GM12878 (cell line): ENCODE data around the gene TAMALIN. TPM values are rescaled to one million over a fixed set of nuclear protein-coding genes. Genes with fewer than 3 reads are reported as not detected.
A peak's percentile ranks its signal among the peaks of the same experiment; 100 is the strongest.

ENCODE experiments used
- ATAC-seq: fragments of 200-7000 bp; cut with Tn5 transposase; 3 replicates; pipeline ENCODE4 v1.9.1; 2020; ENCODE audit warnings: mild to moderate bottlenecking, moderate library complexity
- BruUV-seq: library from RNA; stranded (reverse); fragments of 400-500 nt; replicated peaks from 2 replicates; lab custom pipeline; 2021; lab: Mats Ljungman, UMichigan
- CTCF ChIA-PET: fragments of 300-600 bp; sonication (Branson Sonifier 250); formaldehyde crosslinking; extraction: SDS; loops from one replicate; lab custom pipeline; 2021; ENCODE audit warnings: inconsistent platforms; lab: Yijun Ruan, JAX
- POLR2A ChIA-PET: fragments of 350-600 bp; formaldehyde crosslinking; extraction: SDS; loops from one replicate; lab custom pipeline; 2021; ENCODE audit warnings: inconsistent platforms; lab: Charles Lee
- RAD21 ChIA-PET: fragments of 300-600 bp; sonication (Branson Sonifier 250); formaldehyde crosslinking; loops from one replicate; lab custom pipeline; 2023; ENCODE audit warnings: antibody characterized with exemption; ENCODE audit not compliant: unreplicated experiment; lab: Charles Lee
- SMC1A ChIA-PET: fragments of 300-600 bp; sonication (Branson Sonifier 250); formaldehyde crosslinking; loops from one replicate; lab custom pipeline; 2023; ENCODE audit not compliant: unreplicated experiment, uncharacterized antibody; lab: Charles Lee
- DNase-seq: peaks from one replicate; pipeline ENCODE4 v3.0.0-alpha.2; 2011; ENCODE audit warnings: low read depth, low spot score
- FAIRE-seq: peaks from 3 replicates; lab custom pipeline; 2011; peaks lifted over from hg19 to GRCh38; lab: Jason Lieb, UNC
- H2AFZ ChIP-seq: 2 replicates; pipeline ENCODE4 v1.6.0; 2011; ENCODE audit warnings: low read depth, low read length, control low read depth; ENCODE audit not compliant: control insufficient read depth
- H3K27ac ChIP-seq: 2 replicates; pipeline ENCODE4 v1.5.1; 2011; ENCODE audit warnings: control low read depth; ENCODE audit not compliant: control insufficient read depth, insufficient read depth
- H3K27me3 ChIP-seq, 2 experiments: replicated peaks in 1 of 2; 2 replicates each; pipeline versions ENCODE4 v1.6.0 to v1.6.1; 2011; ENCODE audit warnings: low read length in 1 of 2; ENCODE audit not compliant: control insufficient read depth in 2 of 2, insufficient read depth in 2 of 2
- H3K36me3 ChIP-seq, 2 experiments: 2 replicates each; pipeline ENCODE4 v1.5.1; 2011; ENCODE audit warnings: low read length in 1 of 2; ENCODE audit not compliant: control insufficient read depth in 2 of 2, insufficient read depth in 2 of 2
- H3K4me1 ChIP-seq: 2 replicates; pipeline ENCODE4 v1.6.1; 2011; ENCODE audit warnings: mild to moderate bottlenecking, low read length, moderate library complexity, mixed read lengths; ENCODE audit not compliant: control insufficient read depth, insufficient read depth
- H3K4me2 ChIP-seq: 2 replicates; pipeline ENCODE4 v1.6.0; 2011; ENCODE audit warnings: control low read depth; ENCODE audit not compliant: control insufficient read depth, insufficient read depth
- H3K4me3 ChIP-seq: fragments of 200-600 bp; sonication (generic); 2 replicates; pipeline ENCODE4 v1.5.1; 2016
- H3K79me2 ChIP-seq: 2 replicates; pipeline ENCODE4 v1.6.0; 2011; ENCODE audit warnings: low read length; ENCODE audit not compliant: control insufficient read depth, insufficient read depth
- H3K9ac ChIP-seq: 2 replicates; pipeline ENCODE4 v1.8.0; 2011; ENCODE audit warnings: low read length, control low read depth, mixed read lengths; ENCODE audit not compliant: control insufficient read depth, insufficient read depth
- H3K9me3 ChIP-seq: replicated peaks from 3 replicates; pipeline ENCODE4 v1.5.1; 2011; ENCODE audit warnings: mild to moderate bottlenecking, low read length; ENCODE audit not compliant: control insufficient read depth, insufficient read depth
- H4K20me1 ChIP-seq: 2 replicates; pipeline ENCODE4 v1.6.0; 2011; ENCODE audit not compliant: control insufficient read depth, insufficient read depth
- BACH1 ChIP-seq: fragments of 450-650 bp; IDR thresholded peaks from 2 replicates; pipeline ENCODE4 v1.6.1; 2017; ENCODE audit warnings: mild to moderate bottlenecking, borderline replicate concordance
- CEBPZ ChIP-seq: fragments of 150-350 bp; IDR thresholded peaks from 2 replicates; pipeline ENCODE4 v1.6.1; 2016; ENCODE audit warnings: low read depth, low read length
- GATAD2B ChIP-seq: fragments of 450-650 bp; conservative IDR thresholded peaks from 2 replicates; pipeline ENCODE4 v1.6.1; 2017; ENCODE audit warnings: low read depth, mild to moderate bottlenecking, moderate library complexity
- RAD51 ChIP-seq: fragments of 450-650 bp; IDR thresholded peaks from 2 replicates; pipeline ENCODE4 v1.6.1; 2016; ENCODE audit warnings: moderate library complexity, mild to moderate bottlenecking, inconsistent platforms
- RCOR1 ChIP-seq: conservative IDR thresholded peaks from 2 replicates; pipeline ENCODE4 v1.6.1; 2012; ENCODE audit warnings: low read depth, low read length, improper control_type of control experiment
- SIX5 ChIP-seq: IDR thresholded peaks from 2 replicates; pipeline ENCODE4 v1.6.1; 2011; ENCODE audit warnings: mild to moderate bottlenecking, low read depth, low read length, moderate library complexity; ENCODE audit not compliant: severe bottlenecking
- STAT1 ChIP-seq: fragments of 450-650 bp; conservative IDR thresholded peaks from 2 replicates; pipeline ENCODE4 v1.6.1; 2014; ENCODE audit warnings: antibody characterized with exemption, mild to moderate bottlenecking
- WGBS: methylation state at CpG from one replicate; pipeline ENCODE4 v1.1.6; 2016; ENCODE audit warnings: low lambda C conversion rate; ENCODE audit not compliant: insufficient replicate concordance, insufficient coverage; ENCODE audit errors: missing lambda C conversion rate; 5-methylcytosine and 5-hydroxymethylcytosine counted together
- in situ Hi-C: fragments of 300-500 bp; cut with MboI; formaldehyde crosslinking; loops from 9 replicates; pipeline ENCODE4 v1.14.3; 2018; ENCODE audit warnings: mixed read lengths
- intact Hi-C: fragments of 100-400 bp; cut with micrococcal nuclease; formaldehyde crosslinking; loops from one replicate; pipeline ENCODE4 v1.14.2; 2022; ENCODE audit not compliant: unreplicated experiment
- polyA plus RNA-seq, 11 experiments: library from polyadenylated mRNA; depleted of rRNA in 4 of 11; unstranded in 6 of 11; stranded (reverse) in 5 of 11; fragments of >200 nt; fragmentation: Nextera tagmentation in 4 of 11; fragmentation: Illumina TruSeq in 1 of 11; extraction: Ambion mirVana in 4 of 11; extraction: Trizol in 1 of 11; gene quantifications; 1 replicate in 1 of 11; 2 replicates in 10 of 11; pipeline versions ENCODE4 v1.2.1 to v1.2.3, GENCODE V29; 2011 to 2016; ENCODE audit warnings: inconsistent platforms in 2 of 11, missing spikeins in 2 of 11, low read depth in 1 of 11
- total RNA-seq, 4 experiments: library from RNA; depleted of rRNA in 3 of 4; stranded (reverse); fragments of >200 nt in 3 of 4; fragmentation: Illumina TruSeq in 1 of 4; extraction: Trizol in 1 of 4; gene quantifications; 2 replicates each; pipeline versions ENCODE4 v1.2.1 to v1.2.3, GENCODE V29; 2013 to 2021
- TF ChIP-seq, protein P1 (sequence below): fragments of 450-650 bp; IDR thresholded peaks from 2 replicates; pipeline ENCODE4 v1.6.1; 2016; ENCODE audit warnings: mild to moderate bottlenecking, moderate library complexity, borderline replicate concordance
- TF ChIP-seq, protein P2 (sequence below): fragments of 450-650 bp; IDR thresholded peaks from 2 replicates; pipeline ENCODE4 v1.6.1; 2017; ENCODE audit warnings: mild to moderate bottlenecking

The TAMALIN gene
- total and polyA plus RNA-seq, 10 of the 15 experiments (the other 5 are each of a cell fraction or from before 2014, with no cell fraction given) = 0.09 to 0.58 (median 0.19) TPM; not detected in 4

DNA sequence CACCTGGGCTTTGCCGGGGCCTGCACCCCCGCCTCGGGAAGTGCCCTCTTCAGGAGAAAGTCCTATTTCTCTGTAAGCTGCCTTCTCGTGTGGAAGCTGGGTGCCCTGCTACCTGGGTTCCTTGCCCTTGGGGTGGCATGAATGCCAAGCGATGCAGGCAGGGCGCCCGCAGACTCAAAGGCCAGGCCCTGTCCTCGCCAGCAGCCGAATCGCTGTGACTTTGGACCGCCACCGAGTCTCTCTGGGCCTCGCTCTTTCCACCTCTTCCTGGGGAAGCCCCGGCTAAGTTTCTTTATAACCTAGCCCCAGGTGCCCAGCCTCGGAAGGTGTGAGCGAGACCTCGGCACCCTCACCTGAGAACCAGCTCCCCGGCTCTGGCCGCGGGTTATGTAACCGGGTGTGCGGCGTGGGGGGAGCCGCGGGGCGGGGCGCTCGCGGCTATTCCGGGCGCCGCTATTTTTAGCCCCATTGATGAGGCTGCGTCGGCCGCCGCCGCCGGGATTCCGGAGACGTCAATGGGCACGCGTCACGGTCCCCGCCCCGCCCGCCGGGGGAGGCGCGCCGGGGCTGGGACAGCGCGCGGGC is 29.9 kb downstream of the TAMALIN start (continued):
- TF ChIP-seq, protein P1, sequence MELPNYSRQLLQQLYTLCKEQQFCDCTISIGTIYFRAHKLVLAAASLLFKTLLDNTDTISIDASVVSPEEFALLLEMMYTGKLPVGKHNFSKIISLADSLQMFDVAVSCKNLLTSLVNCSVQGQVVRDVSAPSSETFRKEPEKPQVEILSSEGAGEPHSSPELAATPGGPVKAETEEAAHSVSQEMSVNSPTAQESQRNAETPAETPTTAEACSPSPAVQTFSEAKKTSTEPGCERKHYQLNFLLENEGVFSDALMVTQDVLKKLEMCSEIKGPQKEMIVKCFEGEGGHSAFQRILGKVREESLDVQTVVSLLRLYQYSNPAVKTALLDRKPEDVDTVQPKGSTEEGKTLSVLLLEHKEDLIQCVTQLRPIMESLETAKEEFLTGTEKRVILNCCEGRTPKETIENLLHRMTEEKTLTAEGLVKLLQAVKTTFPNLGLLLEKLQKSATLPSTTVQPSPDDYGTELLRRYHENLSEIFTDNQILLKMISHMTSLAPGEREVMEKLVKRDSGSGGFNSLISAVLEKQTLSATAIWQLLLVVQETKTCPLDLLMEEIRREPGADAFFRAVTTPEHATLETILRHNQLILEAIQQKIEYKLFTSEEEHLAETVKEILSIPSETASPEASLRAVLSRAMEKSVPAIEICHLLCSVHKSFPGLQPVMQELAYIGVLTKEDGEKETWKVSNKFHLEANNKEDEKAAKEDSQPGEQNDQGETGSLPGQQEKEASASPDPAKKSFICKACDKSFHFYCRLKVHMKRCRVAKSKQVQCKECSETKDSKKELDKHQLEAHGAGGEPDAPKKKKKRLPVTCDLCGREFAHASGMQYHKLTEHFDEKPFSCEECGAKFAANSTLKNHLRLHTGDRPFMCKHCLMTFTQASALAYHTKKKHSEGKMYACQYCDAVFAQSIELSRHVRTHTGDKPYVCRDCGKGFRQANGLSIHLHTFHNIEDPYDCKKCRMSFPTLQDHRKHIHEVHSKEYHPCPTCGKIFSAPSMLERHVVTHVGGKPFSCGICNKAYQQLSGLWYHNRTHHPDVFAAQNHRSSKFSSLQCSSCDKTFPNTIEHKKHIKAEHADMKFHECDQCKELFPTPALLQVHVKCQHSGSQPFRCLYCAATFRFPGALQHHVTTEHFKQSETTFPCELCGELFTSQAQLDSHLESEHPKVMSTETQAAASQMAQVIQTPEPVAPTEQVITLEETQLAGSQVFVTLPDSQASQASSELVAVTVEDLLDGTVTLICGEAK = peak; percentile 15; the same call in 1 of the 2 replicates
- TF ChIP-seq, protein P2, sequence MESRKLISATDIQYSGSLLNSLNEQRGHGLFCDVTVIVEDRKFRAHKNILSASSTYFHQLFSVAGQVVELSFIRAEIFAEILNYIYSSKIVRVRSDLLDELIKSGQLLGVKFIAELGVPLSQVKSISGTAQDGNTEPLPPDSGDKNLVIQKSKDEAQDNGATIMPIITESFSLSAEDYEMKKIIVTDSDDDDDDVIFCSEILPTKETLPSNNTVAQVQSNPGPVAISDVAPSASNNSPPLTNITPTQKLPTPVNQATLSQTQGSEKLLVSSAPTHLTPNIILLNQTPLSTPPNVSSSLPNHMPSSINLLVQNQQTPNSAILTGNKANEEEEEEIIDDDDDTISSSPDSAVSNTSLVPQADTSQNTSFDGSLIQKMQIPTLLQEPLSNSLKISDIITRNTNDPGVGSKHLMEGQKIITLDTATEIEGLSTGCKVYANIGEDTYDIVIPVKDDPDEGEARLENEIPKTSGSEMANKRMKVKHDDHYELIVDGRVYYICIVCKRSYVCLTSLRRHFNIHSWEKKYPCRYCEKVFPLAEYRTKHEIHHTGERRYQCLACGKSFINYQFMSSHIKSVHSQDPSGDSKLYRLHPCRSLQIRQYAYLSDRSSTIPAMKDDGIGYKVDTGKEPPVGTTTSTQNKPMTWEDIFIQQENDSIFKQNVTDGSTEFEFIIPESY = no peak

GRCh38 chr12:52037248-52037861 is 30.6 kb downstream of the TAMALIN start:
- ChIA-PET POLR2A (interaction anchor here (1.0 to 6.0 kb wide), 2 partner anchors 11 to 14 kb away, joined by 3 to 24 read pairs; partner anchors contain the start of gene NR4A1), CTCF (interaction anchor here (0.6 to 5.5 kb wide), 6 partner anchors 11 to 80 kb away, joined by 3 to 33 read pairs (median 4); partner anchors contain the start of gene NR4A1), SMC1A (interaction anchor here (0.6 to 2.3 kb wide), 5 partner anchors 11 to 80 kb away, joined by 3 to 8 read pairs (median 6); no protein-coding TSS in a partner anchor), RAD21 (interaction anchor here (0.6 to 4.0 kb wide), 7 partner anchors 12 to 275 kb away, joined by 3 to 15 read pairs (median 7); partner anchors contain the start of genes ATG101 and NR4A1)
- Histone ChIP-seq H3K9ac (peak overlapping the region; percentile 44; the same call in 1 of the 2 replicates), H3K27me3 (no peaks in the 10 kb centered on the region; a peak in 1 of 4 replicates), H4K20me1 (no peaks in the 10 kb centered on the region), H3K4me3 (peak overlapping the region; percentile 72), H3K4me1 (peaks cover 21% of the 10 kb centered on the region), H3K4me2 (peak overlapping the region; percentile 78), H3K9me3 (no peaks in the 10 kb centered on the region), H3K36me3 (no peaks in the 10 kb centered on the region), H3K79me2 (no peaks in the 10 kb centered on the region), H2AFZ (peak overlapping the region; percentile 25), H3K27ac (no peak overlapping the region)
- ATAC-seq (no peak), DNase-seq (no peak), FAIRE-seq (no peak)
- in situ Hi-C loops = no loop called here
- 9% methylated on average over 43 of the region's 59 CpGs for WGBS
- intact Hi-C loops = no loop called here
- BruUV-seq = TSS peak; percentile 61
- TF ChIP-seq BACH1 = no peak
- TF ChIP-seq SIX5 = no peak
- TF ChIP-seq RCOR1 = no peak
- no peak for TF ChIP-seq STAT1
- TF ChIP-seq RAD51 = no peak
- TF ChIP-seq GATAD2B = 0 out of 2 replicates have a peak, but pooled peaks have one; percentile 18
- TF ChIP-seq CEBPZ = no peak
